NB4 (cell line): ENCODE measurements around the gene ANKRD13C.

Experiments
- DNase-seq: peaks from one replicate; pipeline ENCODE4 v3.0.0; 2010; ENCODE audit warnings: low read depth
- H3K4me3 ChIP-seq: one replicate; pipeline ENCODE4 v1.5.1; 2011; ENCODE audit warnings: mild to moderate bottlenecking, low read depth, low read length, moderate library complexity
- CTCF ChIP-seq: IDR thresholded peaks from one replicate; pipeline ENCODE4 v1.5.1; 2012; ENCODE audit warnings: low read depth, low read length
- MAX ChIP-seq: IDR thresholded peaks from 2 replicates; pipeline ENCODE4 v1.6.1; 2011; ENCODE audit warnings: low read depth, low read length
- MYC ChIP-seq: IDR thresholded peaks from 2 replicates; pipeline ENCODE4 v1.6.1; 2011; ENCODE audit warnings: low read depth, low read length
- POLR2A ChIP-seq: IDR thresholded peaks from 2 replicates; pipeline ENCODE4 v1.6.1; 2011; ENCODE audit warnings: mild to moderate bottlenecking; ENCODE audit not compliant: insufficient read length; ENCODE audit errors: extremely low read depth

ANKRD13C gene

GRCh38 chr1:70264839-70265238, 89.7 kb downstream of the ANKRD13C start:
- no peak overlapping the region for H3K4me3 ChIP-seq
- TF ChIP-seq POLR2A (no peak), MYC (no peak)
- no peak for DNase-seq

GRCh38 chr1:70256664-70257063, 97.9 kb downstream of the ANKRD13C start:
- TF ChIP-seq POLR2A: no peak
- no peak for TF ChIP-seq CTCF
- no peak for TF ChIP-seq MYC
- no peak for TF ChIP-seq MAX
- no peak overlapping the region for H3K4me3 ChIP-seq
- no peak for DNase-seq

- DNase-seq: no peak
- TF ChIP-seq CTCF (no peak), POLR2A (no peak), MAX (no peak), MYC (no peak)
- H3K4me3 ChIP-seq: no peak overlapping the region
Measured at GRCh38 chr1:70248729-70249128, 105.8 kb downstream of the ANKRD13C start.

- no peak for DNase-seq
- H3K4me3 ChIP-seq: no peak overlapping the region
- TF ChIP-seq MYC: no peak
- TF ChIP-seq MAX: no peak
- no peak for TF ChIP-seq POLR2A
- TF ChIP-seq CTCF: no peak
Measured at GRCh38 chr1:70247768-70248167, 106.8 kb downstream of the ANKRD13C start.

GRCh38 chr1:70247122-70247521, 107.4 kb downstream of the ANKRD13C start:
- TF ChIP-seq MAX (no peak), POLR2A (no peak), MYC (no peak), CTCF (no peak)
- no peak overlapping the region for H3K4me3 ChIP-seq
- DNase-seq: no peak

- no peak for DNase-seq
- no peak overlapping the region for H3K4me3 ChIP-seq
- TF ChIP-seq POLR2A: no peak
- TF ChIP-seq MYC: no peak
- no peak for TF ChIP-seq CTCF
- no peak for TF ChIP-seq MAX
Measured at GRCh38 chr1:70239940-70240339, 114.6 kb downstream of the ANKRD13C start.
